Measurements from ENCODE around the gene CPXM1.

DNA sequence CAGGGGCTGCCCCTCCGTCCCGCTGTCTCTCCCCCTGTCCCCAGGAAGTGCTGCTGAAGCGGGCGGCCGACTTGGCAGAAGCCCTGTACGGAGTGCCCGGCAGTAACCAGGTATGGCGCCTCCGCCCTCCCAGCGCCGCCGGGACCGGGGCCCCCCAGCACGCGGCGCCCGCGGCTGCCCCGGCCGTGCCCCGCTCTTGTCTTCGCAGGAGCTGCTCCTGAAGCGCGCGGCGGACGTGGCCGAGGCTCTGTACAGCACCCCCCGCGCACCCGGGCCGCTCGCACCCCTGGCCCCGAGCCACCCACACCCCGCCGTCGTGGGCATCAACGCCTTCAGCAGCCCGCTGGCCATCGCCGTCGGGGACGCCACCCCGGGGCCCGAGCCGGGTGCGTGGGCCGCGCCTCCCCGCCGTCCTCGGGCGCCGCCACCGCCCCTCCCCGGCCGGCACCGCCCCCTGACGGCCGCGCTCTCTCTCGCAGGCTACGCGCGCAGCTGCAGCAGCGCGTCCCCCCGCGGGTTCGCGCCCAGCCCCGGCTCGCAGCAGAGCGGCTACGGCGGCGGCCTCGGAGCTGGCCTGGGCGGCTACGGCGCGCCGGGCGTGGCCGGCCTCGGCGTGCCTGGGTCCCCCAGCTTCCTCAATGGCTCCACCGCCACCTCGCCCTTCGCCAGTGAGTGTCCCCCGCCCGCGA, 48.4 kb downstream of the CPXM1 start:
- no peak for TF ChIP-seq EZH2 (IDR thresholded peaks at IDR 0.05; ENCODE audit: low read length, unreplicated experiment)
- no peak for TF ChIP-seq CTCF (conservative IDR thresholded peaks at IDR 0.05; ENCODE audit: low read depth, low read length)
